Measurements from ENCODE around the gene ASXL3.

Gene ASXL3

DNA sequence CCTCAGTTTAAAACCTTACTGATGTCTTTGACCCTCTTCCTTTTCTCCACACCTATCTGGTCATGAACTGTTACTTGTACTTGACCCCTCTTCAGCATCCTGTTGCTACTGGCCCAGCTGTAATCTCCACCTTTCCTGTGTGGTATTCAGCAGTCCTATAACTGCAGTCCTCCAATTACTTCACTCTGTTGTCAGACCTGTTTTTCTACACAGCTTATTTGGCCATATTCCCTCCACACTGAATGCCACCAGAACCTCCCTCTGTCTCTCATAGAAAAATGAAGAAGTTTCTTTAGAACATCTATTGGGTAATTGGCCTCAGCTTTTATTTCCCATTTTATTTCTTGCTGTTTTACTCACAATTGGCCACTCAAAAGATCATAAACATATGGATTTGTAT lies 155.4 kb downstream of the ASXL3 start:
- DNase-seq, result no peak

GRCh38 chr18:33735428-33735827 lies 157.4 kb downstream of the ASXL3 start:
- no peak for DNase-seq

DNA sequence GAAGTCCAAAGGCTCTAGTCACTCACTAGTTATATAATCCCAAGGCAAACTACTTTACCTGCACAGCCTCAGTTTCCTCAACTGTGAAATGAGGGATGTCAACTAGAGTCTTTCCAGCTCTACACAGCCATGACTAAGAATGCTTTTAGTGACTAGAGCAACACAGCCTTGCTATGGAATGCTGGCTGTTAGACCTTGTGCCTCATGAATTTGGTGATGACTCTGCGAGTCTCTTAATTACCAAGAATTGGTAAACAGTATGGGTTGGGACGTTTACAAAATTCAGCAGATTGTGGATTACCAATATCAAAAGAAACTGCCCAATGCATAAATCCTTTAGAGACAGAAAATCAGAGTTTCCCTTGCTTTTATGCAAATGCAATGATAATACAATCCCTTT lies 163.7 kb downstream of the ASXL3 start:
- DNase-seq, result no peak

DNA sequence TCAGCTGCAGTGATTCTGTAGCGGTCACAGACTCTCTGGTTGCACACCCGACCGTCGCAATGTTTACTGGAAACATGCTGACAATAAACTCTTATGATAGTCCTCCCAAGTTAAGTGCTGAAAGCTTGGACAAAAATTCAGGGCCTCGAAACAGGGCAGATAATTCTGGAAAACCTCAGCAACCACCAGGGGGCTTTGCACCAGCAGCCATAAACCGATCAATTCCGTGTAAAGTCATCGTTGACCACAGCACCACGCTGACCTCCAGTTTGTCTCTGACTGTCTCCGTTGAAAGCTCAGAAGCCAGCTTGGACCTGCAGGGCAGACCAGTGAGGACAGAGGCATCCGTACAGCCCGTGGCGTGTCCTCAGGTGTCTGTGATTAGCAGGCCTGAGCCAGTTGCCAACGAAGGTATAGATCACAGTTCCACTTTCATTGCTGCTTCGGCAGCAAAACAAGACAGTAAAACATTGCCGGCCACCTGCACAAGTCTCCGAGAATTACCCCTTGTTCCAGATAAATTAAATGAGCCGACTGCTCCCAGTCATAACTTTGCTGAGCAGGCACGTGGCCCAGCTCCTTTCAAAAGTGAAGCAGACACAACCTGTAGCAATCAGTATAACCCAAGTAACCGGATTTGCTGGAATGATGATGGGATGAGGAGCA lies 166.1 kb downstream of the ASXL3 start:
- DNase-seq, result no peak

DNA sequence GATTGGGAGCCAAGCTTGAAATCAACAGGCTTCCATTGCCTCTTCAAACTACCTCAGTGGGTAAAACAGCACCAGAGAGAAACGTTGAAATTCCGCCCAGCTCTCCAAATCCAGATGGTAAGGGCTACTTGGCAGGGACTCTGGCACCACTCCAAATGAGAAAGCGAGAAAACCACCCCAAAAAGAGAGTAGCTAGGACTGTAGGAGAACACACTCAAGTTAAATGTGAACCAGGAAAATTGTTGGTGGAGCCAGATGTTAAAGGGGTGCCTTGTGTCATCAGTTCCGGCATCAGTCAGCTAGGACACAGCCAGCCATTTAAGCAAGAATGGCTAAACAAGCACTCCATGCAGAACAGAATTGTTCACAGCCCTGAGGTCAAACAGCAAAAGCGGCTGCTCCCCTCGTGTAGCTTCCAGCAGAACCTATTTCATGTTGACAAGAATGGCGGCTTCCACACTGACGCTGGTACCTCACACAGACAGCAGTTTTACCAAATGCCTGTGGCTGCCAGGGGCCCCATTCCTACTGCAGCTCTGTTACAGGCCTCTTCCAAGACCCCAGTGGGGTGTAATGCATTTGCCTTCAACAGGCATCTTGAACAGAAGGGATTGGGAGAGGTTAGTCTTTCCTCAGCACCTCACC lies 167.3 kb downstream of the ASXL3 start:
- DNase-seq, result no peak

DNA sequence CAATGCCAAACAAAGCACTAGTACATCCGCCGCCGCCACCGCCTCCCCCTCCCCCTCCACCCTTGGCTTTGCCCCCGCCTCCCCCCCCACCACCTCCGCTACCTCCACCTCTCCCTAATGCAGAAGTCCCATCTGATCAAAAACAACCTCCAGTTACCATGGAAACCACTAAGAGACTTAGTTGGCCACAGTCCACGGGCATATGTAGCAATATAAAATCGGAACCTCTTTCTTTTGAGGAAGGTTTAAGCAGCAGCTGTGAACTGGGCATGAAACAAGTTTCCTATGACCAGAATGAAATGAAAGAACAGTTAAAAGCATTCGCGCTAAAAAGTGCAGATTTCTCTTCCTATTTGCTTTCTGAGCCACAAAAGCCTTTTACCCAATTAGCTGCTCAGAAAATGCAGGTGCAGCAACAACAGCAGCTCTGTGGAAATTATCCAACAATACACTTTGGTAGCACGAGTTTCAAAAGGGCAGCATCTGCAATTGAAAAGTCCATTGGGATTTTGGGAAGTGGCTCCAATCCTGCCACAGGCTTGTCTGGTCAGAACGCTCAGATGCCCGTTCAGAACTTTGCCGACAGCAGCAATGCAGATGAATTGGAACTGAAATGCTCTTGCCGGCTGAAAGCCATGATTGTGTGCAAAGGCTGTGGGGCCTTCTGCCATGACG lies 168.0 kb downstream of the ASXL3 start:
- no peak for DNase-seq

- DNase-seq, result no peak
These were observed 171.8 kb downstream of the ASXL3 start for GRCh38 chr18:33749834-33750233.

- DNase-seq, result no peak
These were observed 172.3 kb downstream of the ASXL3 start for GRCh38 chr18:33750366-33750765.

DNA sequence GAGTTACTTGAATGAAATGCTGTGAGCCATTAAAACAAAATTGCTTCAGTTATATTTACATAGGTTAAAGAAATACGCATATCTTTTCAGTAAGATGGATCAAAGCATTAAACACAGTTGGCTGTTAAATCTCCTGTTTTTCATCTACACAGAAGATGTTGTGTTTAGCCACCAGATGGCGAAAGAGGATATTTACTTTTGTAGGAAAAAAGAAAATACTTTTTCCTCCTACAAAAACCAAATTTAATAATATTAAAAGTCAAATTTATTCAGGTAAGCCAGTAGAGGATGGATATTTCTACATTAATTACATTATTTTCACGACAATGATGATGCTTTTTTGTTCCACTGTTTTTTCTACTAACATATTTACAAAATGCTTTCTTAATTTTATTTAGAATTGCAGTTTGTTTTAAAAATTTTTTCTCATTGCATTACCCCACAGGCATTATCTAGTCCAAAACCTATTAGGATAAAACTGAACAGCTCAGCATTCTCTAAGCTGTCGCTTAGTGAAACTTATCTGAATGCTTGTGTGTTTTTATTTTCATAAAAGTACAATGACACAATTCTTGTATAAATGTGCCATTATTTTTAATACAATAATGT lies 173.7 kb downstream of the ASXL3 start:
- no peak for DNase-seq

- no peak for DNase-seq
These were observed 177.4 kb downstream of the ASXL3 start for GRCh38 chr18:33755391-33755790.

GRCh38 chr18:33755931-33756560 lies 178.0 kb downstream of the ASXL3 start:
- DNase-seq, result no peak

DNA sequence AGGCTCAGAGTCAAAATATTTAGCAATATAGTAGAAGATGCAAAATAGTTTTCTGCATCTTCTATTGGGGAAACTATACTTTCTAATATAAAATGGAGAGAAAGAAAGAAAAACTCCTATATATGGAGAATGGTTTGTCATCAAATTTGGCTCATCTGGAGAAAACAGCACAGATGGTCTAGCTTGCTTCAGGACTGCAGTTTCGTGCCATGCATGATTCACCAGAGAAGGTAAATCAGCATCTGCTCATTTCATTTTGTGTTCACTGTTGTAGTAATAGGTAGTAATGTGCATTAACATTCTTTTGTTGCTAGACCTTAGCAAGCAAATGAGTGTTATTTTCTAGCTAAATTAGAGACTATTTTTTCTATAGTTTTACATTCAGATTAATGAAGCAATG lies 179.0 kb downstream of the ASXL3 start:
- no peak for DNase-seq

GRCh38 chr18:33761363-33761762 lies 183.3 kb downstream of the ASXL3 start:
- no peak for DNase-seq

DNA sequence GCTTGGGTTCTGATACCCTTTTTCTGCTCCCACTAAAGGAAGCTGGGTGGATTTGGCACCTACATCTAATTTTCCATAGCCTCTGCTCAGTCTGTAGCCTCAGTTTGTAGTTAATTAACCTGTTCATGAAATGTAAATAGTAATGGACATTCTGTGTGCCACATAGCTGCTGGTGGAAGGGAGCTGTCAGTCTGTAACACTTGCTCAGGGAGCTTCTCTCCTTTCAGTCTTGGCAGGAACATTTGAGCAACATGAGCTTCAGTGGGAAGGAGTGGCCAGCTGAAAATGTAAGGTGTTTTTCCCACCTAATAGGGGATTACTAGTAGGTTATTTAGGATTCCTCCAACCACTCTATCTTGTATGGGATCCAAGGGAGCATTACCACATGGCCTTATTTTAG lies 203.4 kb downstream of the ASXL3 start:
- DNase-seq, result no peak
